Measurements from ENCODE around the gene ZNF79. TPM values are rescaled to one million over a fixed set of nuclear protein-coding genes. Genes with fewer than 3 reads are reported as not detected.

Gene ZNF79
- total RNA-seq, 1 experiment from 2014 or later, result 9.6 TPM

Other genes starting within 250 kb of the ZNF79 start
- gene GARNL3, start 159.6 kb upstream of the ZNF79 start, total RNA-seq (2014; rRNA removed), result 1.2 and 1.3 TPM in 2 replicates
- gene SLC2A8, start 27.2 kb upstream of the ZNF79 start, total RNA-seq (2014; rRNA removed), result 10.5 and 13.9 TPM in 2 replicates
- 2,134 and 2,339 TPM in 2 replicates for gene RPL12, start 27.0 kb downstream of the ZNF79 start, total RNA-seq (2014; rRNA removed)
- gene LRSAM1, start 27.1 kb downstream of the ZNF79 start, total RNA-seq (2014; rRNA removed), result 7.4 and 7.9 TPM in 2 replicates
- 40.4 and 98.0 TPM in 2 replicates for gene STXBP1, start 187.9 kb downstream of the ZNF79 start, total RNA-seq (2014; rRNA removed)